GM19351 (cell line): ENCODE data around the gene TTC39B.

ENCODE experiments used
- ATAC-seq: cut with Tn5 transposase; IDR thresholded peaks from one replicate; pipeline ENCODE4 v1.9.1; 2021; ENCODE audit warnings: mild to moderate bottlenecking, moderate library complexity; ENCODE audit not compliant: unreplicated experiment

The TTC39B gene

DNA sequence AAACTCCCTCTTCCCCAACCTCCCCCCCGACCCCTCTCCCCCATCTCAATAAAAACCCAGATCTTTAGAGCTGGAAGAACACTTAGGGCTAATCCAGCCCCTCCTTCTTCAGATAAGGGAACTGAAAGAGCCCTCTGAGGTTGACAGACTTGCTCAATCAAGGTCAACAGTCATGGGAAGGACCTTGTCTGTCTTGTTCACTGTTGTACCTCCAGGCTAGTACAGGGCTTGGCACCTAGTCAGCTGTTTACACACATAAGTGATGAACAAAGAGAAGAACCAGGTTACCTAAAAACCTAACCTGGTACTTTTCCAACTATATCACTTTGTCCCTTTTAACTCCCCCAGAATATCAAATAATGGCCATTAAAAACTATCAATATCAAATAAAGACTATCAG lies 2.4 kb downstream of the TTC39B start:
- ATAC-seq: peak; percentile 27

DNA sequence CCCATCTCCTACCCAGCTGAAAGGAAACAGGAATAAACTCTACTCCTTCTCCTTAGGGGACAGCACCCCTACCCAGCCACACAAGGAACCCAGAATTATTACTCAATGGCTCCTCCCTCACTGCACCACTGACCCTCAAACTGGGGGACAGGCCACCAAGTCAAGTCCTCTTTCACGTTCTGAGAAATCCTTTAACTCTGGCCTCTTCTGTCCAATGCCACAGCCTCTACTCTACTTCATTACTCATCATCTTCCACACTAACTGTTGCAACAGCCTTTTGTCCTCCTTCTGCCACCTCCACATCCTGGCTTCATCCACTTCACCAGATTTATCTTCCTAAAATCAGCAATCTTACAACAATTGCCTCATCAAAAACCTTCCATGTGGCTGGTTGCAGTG lies 6.8 kb downstream of the TTC39B start:
- no peak for ATAC-seq

- ATAC-seq: peak; percentile 74
Observed at GRCh38 chr9:15299374-15299939, 7.6 kb downstream of the TTC39B start.

DNA sequence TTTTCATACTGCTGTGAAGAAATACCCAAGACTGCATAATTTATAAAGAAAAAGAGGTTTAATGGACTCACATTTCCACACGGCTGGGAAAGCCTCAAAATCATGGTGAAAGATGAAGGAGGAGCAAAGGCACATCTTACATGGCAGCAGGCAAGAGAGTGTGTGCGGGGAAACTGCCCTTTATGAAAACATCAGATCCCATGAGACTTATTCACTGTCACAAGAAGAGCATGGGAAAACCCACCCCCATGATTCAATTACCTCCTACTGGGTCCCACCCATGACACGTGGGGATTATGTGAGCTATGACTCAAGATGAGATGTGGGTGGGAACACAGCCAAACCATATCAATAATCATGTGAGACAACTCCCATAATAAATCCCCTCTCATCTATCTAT lies 8.7 kb downstream of the TTC39B start:
- ATAC-seq: no peak

DNA sequence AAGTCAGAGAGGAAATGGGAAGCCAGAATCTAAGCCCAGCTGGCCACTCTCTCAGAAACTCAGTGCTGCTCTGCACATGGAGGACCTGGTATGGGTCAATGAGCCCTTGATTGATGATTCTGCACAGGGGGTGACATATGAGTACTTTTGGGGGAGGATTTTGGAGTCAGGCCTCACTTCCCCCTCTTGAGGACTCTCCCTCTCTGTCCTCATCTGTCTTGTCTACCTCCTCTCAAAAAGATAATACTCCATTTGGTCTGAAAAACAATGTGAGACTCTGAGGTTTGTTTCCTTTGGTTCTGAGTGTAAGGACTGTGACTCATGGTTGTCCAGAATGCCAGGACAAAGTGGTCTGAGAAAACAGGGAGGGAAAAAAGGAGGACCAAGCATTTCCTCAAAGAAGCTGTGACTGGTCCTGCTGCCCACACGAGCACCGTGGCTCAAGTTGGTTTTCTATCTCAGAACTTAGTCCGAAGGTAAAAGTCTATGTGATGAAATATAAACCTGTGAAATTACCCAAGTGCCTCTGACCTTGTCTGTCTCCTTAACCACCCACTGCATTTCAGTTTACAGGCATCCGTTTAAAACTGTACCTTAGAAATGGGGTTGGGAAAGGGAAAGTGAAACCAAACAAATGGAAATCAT lies 11.1 kb downstream of the TTC39B start:
- peak; percentile 43 for ATAC-seq

- no peak for ATAC-seq
Observed at GRCh38 chr9:15294604-15295003, 12.4 kb downstream of the TTC39B start.

DNA sequence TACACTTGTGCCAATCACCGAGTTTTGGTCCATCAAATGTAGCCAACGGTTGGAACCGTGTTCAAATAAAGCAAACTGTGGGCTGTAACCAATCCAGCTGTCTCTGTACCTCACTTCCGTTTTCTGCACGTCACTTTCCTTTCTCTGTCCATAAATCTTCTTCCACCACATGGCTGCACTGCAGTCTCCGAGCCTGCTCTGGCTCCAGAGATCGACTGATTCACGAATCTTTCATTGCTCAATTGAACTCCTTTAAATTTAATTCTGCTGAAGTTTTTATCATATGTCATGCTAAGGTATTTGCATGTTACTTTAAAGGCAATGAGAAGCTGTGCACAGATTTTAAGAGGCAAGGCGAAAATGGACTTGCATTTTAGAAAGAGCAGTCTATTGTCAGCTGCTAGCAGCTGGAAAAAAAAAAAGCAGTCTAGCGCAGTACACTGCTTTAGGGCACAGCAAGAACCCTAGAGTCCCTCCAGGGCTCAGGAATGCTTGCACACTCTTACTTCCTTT lies 13.2 kb downstream of the TTC39B start:
- no peak for ATAC-seq

DNA sequence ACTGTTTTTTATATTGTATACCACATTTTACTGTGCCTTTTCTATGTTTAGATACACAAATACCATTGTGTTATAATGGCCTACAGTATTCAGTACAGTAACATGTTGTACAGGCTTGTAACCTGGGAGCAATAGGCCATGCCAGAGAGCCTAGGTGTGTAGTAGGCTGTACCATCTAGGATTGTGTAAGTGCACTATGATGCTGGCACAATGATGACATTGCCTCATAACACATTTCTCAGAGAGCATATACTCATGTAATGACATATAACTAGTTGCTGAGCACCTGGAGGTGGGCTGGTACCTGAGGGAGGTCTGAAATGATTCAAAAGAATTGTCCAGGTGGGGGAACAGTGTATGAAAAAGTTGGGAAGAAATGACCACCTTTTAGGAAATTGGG lies 13.9 kb downstream of the TTC39B start:
- ATAC-seq: no peak

DNA sequence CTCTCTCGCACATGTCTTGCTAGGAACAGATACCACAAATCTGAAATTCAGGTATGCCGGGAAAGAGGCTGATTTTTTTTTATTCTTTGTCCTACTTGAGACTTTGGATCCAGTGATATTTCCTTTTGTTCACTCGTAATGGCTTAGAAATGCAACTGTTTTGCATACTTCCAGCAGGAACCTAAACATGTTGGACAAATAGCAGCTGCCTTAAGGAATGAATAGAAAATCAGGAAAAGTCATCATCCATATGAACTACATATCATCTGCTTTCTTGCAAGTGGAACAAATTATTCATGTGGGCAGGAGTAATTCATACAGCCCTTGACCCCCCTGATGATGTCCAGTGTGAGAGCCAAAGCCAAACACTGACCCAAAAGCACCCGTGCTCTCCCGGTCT lies 17.4 kb downstream of the TTC39B start:
- ATAC-seq: no peak

DNA sequence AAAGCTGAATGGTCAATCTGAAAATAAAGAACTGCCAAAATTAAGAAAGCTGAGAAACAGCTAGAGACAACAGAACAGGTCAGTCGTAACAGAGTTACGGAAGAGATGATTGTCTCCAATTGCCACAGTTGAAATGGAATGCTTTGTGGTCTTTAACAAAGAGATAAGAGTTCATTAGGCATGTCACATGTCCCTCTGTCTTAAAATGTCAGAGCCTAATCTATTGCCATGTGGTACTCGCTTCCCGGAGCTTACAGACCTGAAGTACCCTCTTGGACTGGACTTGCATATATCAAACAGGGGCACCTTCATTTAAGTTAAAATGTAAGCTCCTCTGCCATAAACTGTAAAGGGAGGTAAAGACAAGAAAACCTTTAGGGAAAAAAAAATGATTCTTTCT lies 19.7 kb downstream of the TTC39B start:
- no peak for ATAC-seq

DNA sequence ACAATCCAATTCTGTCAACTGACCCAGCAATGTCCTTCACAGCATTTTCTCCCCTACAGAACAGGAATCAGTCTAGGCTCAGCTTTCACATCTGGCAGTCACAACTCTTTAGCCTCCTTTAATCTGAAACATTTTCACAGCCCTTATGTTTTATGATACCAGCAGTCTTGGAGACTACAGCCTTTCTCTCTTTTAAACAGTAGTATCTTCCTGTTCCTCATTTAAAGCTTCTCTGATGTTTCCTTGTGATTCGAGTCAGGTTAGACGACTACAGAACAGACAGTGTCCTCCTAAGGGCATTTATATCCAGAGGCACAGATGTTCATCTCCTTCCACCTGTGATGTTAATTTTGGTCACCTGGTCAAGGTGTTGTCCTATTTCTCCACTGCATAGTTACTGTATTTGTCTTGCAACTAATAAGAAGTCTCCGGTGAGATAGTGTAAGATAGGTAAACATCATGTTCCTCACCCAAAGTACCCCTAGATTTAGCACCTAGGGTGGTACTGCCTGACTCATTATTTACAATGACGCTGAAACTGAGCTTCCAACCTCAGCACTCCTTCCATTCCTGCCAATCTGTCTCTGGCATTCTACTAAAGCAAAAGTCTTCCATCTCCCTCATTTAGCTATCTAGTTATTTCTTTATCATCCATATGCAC lies 20.7 kb downstream of the TTC39B start:
- no peak for ATAC-seq

- no peak for ATAC-seq
Observed at GRCh38 chr9:15282567-15283285, 24.3 kb downstream of the TTC39B start.

DNA sequence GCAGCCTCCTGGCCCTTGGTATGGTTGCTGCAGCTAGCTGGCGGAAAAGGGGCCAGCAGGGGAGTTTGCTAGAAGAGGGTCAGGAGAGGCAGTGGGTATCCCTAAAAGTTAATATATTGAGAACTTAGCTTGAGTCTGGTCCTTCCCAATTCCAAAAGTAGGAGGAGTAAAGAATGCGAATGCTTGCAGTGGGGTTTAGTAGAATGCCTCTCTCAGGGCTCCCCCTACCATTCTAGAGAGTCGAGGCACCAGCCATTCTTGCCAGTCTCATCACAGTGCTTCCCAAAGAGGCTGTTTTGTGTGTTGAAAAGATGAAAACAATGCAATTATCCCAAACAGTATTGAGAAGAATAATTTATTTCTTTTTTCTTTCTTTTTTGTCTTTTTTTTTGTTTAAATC lies 26.4 kb downstream of the TTC39B start:
- ATAC-seq: no peak

- ATAC-seq: no peak
Observed at GRCh38 chr9:15278839-15279238, 28.2 kb downstream of the TTC39B start.

- ATAC-seq: no peak
Observed at GRCh38 chr9:15278091-15278687, 28.8 kb downstream of the TTC39B start.

- ATAC-seq: peak; percentile 72
Observed at GRCh38 chr9:15277400-15278090, 29.5 kb downstream of the TTC39B start.

- ATAC-seq: no peak
Observed at GRCh38 chr9:15276328-15276938, 30.6 kb downstream of the TTC39B start.

GRCh38 chr9:15274425-15274824 lies 32.6 kb downstream of the TTC39B start:
- no peak for ATAC-seq

DNA sequence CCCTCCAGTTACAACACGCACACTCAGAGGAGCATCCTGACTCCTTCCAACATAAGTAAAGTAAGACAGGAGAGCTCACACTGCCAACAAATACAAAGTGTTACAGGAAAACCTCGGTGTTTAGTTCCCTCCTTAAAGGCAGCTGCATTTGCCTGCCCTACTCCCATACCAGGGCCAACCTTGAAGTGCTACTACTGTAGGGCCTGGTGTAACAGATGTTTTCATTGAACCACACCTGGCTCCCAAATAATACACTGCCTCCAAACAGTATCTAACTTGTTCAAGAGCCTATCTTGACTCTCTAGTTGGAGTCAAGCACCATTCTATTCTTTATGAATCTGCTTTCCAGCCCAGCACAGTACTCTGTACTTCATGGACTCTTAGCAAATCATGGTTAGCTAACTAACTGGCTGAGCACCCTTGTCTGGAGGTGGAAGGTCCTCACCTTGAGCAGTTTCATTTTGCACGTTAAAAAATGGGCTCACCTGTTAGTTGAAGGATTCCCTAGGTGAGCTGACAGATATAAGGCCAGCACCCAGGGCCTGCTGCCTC lies 34.6 kb downstream of the TTC39B start:
- no peak for ATAC-seq

GRCh38 chr9:15271403-15271802 lies 35.6 kb downstream of the TTC39B start:
- ATAC-seq: peak; percentile 80
